G401 (cell line): Measurements from ENCODE around the gene ZHX3. TPM values are rescaled to one million over a fixed set of nuclear protein-coding genes. Genes with fewer than 3 reads are reported as not detected.
A peak's percentile ranks its signal among the peaks of the same experiment; 100 is the strongest.

ENCODE experiments used
- DNase-seq: peaks from one replicate; pipeline ENCODE4 v3.0.0-alpha.2; 2015; ENCODE audit warnings: low spot score
- in situ Hi-C: cut with HindIII; loops from 2 replicates; pipeline ENCODE4 v1.10.0; 2016; ENCODE audit warnings: low sequenced_read_pairs, mixed read lengths
- total RNA-seq: library from RNA; depleted of rRNA; stranded (reverse); fragments of >200 nt; shearing (Covaris generic); gene quantifications from 2 replicates; pipeline ENCODE4 v1.2.3, GENCODE V29; 2014

ZHX3 gene
- total RNA-seq, 1 experiment from 2014 or later = 2.7 TPM

DNA sequence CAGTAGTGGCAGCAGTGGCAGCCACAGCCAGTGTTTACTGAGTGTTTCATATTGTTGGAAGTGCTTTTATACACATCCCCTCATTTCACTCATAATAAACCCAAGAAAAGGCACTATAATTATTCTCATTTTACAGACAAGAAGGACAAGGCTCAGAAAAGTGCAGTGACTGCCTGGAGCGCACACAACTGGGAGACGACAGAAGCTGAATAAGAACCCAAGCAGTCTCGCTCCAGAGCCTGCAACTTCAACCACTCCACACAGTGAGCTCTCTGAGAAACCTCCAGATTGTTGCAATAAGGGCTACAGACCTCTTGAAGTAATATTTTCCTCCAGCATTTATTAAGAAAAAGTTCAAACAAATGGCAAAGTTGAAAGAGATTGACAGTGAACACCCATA is 103.3 kb downstream of the ZHX3 start:
- in situ Hi-C loops = no loop called here

DNA sequence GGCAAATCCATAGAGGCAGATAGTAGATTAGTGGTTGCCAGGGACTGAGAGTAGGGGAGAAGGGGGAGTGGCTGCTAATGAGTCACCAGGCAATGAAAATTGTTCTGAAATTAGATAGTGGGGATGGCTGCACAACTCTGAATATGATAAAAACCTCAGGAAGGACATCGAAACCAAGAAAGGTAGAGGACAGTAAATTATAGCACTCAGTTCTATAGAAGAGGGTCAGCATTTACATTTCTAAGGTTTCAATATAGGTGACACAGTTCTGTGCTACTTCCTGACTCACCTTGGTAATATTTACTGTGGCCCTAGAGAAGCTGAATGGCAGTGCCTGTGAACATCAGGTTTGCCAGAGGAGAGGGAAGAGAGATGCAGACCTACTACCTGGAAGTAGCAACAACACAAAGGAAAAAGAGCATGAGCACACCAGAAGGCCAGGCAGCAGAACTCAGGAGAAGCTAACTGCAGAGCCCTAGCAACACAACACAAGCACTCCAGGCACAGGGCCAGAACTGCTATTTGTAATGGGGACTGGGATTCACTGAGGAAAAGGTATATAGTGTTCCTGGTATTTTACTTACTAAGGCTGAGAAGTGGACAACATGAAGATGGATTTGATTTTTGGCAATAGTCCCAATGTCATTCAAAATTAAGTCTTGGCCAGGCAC is 104.2 kb downstream of the ZHX3 start:
- DNase-seq = peak; percentile 56
- in situ Hi-C loops = no loop called here

More for the DNA sequence above, 103.3 kb downstream of the ZHX3 start:
- no peak for DNase-seq

DNA sequence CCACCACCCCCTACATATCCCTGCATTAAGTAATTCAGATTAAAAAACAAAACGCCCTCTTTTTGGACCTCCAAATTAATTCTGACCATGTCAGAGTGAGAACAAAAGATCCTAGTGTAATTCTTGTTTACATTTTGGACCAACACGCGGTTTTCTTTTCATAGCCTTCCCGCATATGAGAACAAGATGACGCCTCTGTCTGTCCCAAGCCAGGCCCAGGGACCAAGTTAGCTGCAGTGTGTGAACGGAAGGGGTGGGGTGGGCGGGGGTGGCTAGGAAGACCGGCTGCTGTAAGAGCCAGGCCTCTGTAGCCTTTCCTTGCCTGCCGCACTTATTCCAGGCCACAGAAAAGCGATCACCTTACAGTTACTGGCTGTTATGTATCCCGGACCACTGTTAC is 112.2 kb downstream of the ZHX3 start:
- in situ Hi-C loops = no loop called here
- no peak for DNase-seq

DNA sequence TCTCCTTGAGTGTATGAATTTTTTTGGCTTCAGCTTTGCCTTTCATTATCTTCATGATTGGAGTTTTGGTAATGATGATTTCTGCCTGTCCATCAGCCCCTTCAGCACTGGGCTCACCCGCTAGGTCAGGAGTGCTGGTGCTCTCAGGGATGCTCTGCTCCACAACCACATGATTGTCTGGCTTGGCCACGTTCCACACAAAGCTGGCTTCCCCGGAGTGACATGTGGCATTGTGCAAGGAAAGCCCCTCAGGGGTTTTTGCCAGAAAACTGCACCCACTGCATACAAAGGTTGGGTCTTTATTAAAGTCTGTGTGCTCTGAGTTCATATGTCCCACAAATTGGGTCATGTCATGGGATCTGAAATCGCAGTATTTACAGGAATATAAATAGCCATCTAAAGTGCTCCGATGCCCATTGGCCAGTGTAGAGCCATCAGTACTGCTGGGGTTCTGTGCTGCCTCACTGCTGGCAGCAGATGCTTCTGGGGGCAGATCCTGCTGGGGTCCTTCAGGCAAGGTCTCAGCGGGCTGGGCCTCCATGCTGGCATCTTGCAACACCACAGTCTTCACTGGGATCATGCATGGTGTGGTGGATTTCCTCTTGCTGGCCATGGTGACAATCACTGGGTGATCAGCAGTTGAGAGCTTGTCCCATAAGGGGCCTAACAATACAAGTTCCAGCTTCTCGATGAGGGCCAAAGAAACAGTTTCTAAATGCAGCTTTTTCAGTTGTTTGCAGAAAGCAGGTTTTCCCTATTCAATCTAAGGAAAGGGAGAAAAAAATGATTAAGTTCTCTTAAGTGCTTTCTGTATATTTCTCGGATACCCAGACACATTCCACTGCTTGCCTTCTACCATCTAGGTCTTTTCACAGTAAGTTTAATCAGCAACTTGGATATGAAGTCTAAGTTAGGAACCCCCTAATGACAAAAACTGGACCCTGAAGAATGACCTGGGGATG is 112.9 kb downstream of the ZHX3 start:
- DNase-seq = no peak
- in situ Hi-C loops = no loop called here

DNA sequence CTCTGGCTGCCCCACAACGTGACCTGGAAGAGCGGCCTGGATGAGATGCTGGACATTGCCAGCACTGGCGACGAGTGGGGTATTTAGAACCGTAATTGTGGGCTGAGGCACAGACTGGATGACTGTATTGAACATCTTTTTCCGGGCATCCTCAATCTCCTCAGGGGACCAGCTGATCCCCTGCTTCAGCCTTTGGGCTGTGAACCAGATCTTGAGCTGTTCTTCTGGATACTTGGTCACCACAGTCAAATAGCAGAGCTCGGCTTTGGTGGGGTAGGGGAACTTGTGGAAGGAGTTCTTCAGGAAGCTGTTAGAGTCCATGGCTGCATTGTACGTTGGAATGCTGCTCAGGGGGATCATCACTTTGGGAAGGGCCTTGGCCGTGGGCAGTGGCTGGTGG is 113.9 kb downstream of the ZHX3 start:
- in situ Hi-C loops = no loop called here
- no peak for DNase-seq

DNA sequence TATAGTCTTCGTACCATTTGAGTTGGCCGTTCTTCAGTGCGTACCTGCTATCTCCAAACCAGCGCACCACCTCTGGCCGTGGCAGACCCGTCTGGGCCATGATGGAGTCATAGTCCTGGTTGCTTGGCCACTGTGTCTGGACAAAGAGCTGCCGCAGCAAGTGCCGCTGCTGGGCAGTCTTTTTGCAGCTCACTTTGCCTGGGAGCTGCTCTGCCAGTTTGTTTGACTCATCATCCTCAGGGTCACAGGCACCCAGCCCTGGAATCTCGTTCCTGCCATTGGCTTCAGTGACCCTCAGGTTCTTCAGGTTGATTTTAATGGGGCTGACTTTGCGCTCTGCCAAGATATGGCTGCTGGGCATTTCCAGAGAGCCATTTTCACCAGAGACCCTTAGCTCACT is 115.1 kb downstream of the ZHX3 start:
- in situ Hi-C loops = no loop called here
- DNase-seq = no peak

DNA sequence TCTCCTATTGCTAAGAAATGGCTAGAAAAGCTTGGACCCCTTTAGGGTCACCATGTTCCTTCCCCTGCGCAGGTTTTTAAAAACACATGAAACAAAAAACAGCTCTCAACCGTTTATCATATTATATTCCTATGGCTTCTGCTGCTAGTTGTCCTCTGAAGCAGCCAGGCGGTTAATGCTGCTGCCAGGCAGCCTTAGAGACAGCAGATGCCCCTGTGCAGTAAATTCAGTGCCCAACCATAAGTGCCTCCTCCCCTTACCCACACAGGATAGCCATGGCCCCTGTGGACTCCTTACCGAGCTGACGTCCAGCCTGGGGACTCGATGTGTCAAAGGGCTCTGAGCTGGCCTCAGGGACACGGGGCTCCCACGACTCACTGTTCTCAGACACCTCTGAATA is 115.8 kb downstream of the ZHX3 start:
- DNase-seq = peak; percentile 62
- in situ Hi-C loops = no loop called here

DNA sequence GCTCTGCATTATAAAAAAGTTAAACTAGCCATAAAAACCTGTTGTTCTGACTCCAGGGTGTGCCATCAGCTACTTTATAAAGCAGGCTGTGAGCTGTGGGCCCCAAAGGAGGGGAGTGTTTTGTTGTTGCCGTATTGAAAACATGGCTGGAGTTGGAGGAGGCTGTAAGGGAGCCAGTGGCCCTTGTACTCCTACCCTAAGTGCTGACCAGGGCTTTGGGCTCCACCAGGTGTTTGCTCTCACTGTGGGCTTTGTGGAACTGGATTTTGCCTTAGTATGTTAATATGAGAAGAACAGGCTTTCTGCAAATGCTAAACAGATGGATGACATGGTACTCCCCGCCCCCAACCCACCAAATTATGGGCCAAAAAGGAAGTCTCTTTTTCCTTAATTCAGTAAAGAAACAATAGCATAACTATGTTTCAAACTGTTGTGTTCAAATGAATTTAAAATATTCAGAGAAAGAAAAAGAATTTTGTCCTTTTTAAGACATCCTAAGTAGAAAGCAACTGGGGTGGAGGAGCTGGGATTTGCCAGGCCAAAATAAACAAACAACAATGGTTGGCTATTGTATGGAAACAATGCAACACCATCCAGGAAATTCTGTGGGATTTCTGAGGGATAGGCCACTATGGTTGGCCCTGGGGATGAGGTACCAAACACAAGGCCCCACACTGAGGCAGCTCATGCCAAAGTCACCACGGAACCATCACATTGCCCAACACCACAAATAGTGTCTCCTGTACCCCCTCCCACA is 116.9 kb downstream of the ZHX3 start:
- DNase-seq = no peak
- in situ Hi-C loops = no loop called here

DNA sequence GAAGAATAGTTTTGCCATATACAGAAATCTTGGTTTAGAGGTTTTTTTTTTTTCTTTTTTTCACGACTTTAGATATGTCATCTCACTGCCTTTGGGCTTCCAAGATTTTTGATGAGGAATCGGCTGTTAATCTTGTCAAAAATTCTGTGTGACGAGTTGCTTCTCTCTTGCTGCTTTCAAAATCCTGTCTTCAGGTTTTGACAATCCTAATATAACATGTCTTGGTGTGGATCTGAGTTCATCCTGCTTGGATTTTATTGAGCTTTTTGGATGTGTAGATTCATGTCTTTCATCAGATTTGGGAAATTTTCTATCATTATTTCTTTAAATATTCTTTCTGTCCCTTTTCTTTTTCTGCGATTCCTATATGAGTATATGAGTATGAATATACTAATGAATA is 119.1 kb downstream of the ZHX3 start:
- in situ Hi-C loops = no loop called here
- DNase-seq = no peak

DNA sequence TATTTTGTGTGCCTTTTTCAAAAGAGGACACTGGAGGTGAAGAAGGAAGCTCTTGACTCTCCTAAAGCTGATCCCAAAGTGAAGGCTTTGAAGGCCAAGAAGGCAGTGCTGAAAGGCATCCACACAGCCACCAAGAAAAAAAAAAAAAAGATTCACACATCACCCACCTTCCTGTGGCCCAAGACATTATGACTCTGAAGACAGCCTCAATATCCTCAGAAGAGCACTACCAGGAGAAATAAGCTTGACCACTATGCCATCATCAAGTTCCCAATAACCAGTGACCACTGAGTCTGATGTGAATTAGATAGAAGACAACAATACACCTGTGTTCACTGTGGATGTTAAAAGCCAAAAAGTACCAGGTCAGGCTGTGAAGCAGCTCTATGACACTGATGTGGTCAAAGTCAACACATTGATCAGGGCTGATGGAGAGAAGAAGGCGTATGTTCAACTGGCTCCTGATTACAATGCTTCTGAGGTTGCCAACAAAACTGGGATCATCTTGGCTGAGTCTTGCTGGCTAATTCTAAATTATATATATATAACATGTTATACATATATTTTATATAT is 120.8 kb downstream of the ZHX3 start:
- in situ Hi-C loops = no loop called here
- no peak for DNase-seq

DNA sequence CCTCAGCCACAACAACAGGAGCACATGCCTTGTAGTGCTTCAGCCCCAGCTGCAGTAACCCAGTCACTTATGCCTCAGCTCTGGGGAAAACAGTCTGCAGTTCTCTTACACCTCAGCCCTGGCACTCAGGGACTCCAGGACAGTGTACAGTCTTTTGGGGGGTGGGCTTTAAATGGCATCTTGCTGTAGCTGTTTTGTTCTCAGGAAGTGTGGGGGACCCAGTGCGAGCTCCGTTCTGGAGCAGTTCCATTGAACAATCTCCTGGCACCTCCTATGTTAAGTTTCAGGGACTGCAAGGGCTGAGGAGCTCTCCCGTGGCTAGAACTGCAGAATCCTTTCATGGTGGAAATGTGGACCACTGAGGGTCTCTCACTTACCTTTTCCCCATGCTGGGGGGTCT is 125.0 kb downstream of the ZHX3 start:
- DNase-seq = no peak
- in situ Hi-C loops = no loop called here

DNA sequence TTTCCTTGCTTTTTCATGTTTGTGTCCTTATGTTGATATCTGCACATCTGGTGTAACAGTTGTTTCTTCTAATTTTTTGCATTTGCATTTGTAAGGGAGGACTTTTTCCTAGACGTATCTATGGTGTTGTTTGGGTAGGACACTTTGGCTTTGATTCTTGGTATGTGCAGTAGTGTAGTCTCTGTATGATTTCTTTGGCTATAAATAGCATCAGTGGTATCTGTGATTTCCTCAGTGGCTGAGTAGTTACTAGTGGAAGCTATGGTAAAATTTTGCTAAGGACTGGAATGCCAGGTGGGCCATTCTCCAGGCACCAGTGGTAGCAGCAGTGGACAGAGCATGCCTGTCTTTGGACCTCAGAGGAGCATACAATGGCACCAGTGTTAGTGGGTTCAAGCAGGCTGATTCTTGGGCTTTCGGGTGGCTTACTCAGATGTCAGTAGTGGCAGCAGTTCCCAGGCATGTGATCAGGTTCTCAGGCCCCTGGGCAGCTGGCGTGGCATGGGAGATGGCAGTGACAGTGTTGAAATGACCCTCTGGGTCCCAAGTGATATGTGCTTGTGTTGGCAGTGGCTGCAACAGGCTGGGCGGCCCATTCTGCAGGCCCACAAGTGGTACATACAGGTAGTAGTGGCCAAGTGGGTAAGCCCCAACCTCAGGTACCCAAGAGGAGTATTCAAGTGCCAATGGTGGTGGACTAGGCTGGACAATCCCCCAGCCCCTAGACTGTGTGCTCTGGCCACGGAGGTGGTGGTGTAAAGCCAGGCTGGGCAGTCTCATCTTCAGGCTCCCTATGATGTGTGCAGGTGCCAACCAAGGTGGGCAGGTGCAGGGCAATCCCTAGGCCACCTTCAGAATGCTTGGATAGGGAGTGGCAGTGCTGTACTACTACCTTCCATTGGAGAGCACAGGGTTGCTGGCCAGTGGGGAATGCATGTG is 125.7 kb downstream of the ZHX3 start:
- DNase-seq = no peak
- in situ Hi-C loops = no loop called here

DNA sequence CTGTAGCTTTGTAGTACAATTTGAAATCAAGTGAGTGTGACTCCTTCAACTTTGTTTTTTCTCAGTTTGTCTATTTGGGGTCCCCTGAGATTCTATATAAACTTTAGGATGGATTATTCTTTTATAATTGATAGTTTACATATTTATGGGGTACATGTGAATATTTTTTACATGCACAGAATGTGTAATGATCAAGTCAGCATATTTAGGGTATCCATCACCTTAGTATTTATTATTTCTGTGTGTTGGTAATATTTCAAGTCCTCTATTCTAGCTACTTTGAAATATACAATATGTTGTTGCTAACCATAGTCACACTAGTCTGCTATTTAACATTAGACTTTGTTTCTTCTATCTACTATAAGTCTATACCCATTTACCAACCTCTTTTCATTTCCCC is 129.9 kb downstream of the ZHX3 start:
- no peak for DNase-seq

DNA sequence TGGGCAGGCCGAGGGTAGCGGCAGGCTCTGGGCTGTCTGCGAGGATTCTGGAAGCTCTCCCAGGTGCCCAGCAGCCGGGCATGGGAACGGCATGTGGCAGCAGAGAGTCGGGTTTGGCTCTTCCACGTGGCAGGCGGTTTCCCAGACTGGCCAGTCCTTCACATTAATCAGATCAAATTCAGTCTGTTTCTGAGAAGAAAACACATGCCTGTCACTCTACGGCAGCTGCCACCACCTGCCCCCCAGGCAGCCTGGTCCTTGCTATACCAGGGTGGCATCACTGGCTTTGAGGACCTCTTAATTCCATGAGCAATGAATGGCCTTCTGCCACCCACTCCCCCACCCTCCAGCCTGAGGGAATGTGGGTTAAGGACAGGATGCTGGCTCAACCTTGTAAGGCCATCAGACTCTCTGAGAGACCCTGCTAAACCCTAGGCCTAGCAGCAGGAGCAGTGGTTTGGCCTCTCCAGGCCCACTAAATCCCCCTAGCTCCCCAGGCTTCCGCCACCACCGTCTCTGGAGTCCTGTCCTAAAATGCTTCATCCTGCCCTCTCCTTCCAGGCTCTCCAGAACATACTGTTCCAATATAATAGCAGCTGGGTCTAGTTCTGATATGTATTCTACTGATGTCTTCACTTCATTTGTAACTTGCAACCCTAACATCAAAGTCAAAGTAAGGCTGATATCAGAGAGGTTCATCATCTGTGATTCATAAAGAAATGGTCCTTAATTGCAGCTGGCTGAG is 132.3 kb downstream of the ZHX3 start:
- peak; percentile 88 for DNase-seq
- in situ Hi-C loops = no loop called here

More for the DNA sequence above, 129.9 kb downstream of the ZHX3 start:
- in situ Hi-C loops = no loop called here

DNA sequence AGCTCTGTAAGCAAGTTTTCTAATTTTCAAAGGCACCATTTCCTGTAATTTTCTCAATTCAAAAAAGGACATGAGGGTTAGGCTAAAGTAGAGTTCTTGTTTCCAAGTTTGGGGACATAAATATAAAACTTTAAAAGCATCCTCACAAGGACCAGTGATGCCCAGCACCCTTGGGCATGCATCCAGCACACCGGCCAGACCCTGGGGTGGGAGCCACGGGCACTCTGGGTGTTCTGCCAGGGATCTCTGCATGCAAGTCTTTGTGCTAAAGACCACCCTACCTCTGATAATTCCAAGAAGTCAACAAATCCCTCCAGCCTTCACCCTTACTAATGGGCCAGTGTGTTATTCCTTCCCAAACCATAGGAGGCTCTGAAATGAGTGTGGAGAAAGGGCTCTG is 133.7 kb downstream of the ZHX3 start:
- DNase-seq = no peak
- in situ Hi-C loops = no loop called here

DNA sequence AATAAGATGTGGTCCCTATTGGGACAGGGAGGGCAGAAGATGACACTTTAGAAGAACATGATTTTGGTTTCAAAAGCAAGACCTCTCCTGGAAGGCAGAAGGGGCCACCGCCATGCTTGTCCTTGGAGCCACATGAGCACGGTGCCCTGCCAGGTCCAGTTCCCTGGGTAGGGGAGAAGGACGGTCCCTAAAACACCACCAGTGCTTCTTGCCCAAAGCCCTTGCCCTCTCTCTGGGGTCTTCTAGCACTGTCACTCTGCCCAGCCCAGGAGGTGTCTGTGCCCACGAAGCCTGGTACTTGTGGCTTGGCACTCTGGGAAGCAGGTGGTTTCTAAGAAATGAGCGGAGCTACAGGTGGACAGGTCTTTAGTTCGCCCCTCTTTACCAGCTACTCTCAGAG is 134.1 kb downstream of the ZHX3 start:
- DNase-seq = no peak
- in situ Hi-C loops = no loop called here

DNA sequence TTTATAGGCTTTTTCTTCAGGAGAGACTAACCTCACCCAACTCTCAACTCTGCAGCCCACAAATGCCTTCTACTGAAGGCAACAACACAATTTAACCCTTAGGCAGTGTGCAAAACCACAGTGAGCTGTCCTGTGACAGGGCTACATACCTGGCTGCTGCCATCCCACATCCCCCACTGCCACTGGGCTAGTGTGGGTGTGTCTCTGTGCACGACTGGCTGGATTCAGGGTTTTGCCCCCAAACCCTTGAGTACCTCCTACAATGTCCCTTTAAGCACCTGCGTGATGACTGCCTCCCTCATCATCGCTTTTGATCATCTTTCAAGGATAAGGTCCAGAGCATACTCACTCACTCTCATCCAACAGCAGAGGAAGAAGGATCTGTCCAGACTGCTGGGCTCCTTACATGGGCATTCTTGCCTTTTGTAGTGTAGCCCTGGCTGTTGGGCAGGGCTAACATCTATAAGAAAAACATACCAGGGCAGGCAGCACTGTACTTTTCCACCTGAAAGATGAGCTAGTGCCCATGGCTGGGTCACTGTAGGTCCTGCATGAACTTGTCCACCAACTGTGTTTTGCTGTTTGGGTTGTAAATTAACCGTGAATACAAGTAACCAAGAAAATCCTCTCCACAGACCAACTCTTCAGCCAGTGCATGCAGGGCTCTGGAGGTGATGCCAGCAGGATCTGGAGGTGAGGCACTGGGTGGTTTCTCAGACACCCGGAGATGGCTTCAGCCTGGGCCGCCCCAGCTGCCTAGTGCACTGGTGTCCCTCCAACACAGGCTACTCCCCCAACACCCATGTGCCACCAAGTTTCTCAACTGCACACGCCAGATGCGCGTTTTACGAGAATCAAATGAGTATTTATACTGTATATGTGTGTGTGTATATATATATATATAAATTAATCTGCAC is 135.0 kb downstream of the ZHX3 start:
- in situ Hi-C loops = no loop called here
- no peak for DNase-seq
